ENCODE results near the gene ABHD13. TPM values are rescaled to one million over a fixed set of nuclear protein-coding genes. Genes with fewer than 3 reads are reported as not detected.
"Not testable (repeated sequence)": the region's sequence is repeated elsewhere in the genome, so short reads cannot be mapped to it uniquely, and the experiment has no call there.

Gene ABHD13
- polyA plus RNA-seq, 1 experiment = 2.7 TPM

DNA sequence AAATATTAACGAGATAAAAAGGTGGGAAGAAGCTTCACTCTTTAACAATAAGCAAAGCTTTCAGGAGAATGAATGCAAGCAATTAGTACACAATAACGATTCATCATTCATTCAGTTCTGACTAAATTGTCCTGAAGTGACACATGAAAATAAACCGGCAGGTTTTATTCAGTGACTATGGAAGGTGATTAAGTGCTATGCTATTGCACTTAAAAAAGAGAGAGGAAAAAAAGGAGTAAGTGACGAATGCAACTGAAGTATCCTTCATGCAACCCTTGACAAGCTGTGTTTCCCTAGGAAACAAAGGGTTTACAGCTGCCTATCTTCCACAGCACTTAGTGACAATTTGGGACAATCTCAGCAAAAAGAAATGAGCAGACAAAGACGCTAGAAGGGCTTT lies 4.2 kb upstream of the ABHD13 start:
- H3K36me3 ChIP-seq (ENCODE audit: control insufficient read depth, insufficient read depth, low read length) = no peaks in the 10 kb centered on the region
- ChIA-PET POLR2A (no interaction called here), CTCF (no interaction called here)
- peak overlapping the region; percentile 63 for H3K4me3 ChIP-seq (ENCODE audit: low read depth, low read length)
- TF ChIP-seq, protein P1, sequence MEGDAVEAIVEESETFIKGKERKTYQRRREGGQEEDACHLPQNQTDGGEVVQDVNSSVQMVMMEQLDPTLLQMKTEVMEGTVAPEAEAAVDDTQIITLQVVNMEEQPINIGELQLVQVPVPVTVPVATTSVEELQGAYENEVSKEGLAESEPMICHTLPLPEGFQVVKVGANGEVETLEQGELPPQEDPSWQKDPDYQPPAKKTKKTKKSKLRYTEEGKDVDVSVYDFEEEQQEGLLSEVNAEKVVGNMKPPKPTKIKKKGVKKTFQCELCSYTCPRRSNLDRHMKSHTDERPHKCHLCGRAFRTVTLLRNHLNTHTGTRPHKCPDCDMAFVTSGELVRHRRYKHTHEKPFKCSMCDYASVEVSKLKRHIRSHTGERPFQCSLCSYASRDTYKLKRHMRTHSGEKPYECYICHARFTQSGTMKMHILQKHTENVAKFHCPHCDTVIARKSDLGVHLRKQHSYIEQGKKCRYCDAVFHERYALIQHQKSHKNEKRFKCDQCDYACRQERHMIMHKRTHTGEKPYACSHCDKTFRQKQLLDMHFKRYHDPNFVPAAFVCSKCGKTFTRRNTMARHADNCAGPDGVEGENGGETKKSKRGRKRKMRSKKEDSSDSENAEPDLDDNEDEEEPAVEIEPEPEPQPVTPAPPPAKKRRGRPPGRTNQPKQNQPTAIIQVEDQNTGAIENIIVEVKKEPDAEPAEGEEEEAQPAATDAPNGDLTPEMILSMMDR (IDR thresholded peaks at IDR 0.05; ENCODE audit: insufficient read depth, low read depth, low read length) = no peak
- DNase-seq (ENCODE audit: low read depth) = no peak
- H3K27me3 ChIP-seq (ENCODE audit: control insufficient read depth, insufficient read depth, low read length) = no peaks in the 10 kb centered on the region

GRCh38 chr13:108214441-108215271 lies 3.5 kb upstream of the ABHD13 start:
- Histone ChIP-seq H3K27me3 (ENCODE audit: control insufficient read depth, insufficient read depth, low read length) (no peaks in the 10 kb centered on the region), H3K4me3 (ENCODE audit: low read depth, low read length) (peak overlapping the region; percentile 63), H3K36me3 (ENCODE audit: control insufficient read depth, insufficient read depth, low read length) (no peaks in the 10 kb centered on the region)
- CTCF ChIA-PET = no interaction called here
- no peak for DNase-seq (ENCODE audit: low read depth)
- TF ChIP-seq, protein P1 (IDR thresholded peaks at IDR 0.05; ENCODE audit: insufficient read depth, low read depth, low read length) = no peak
- POLR2A ChIA-PET = no interaction called here

GRCh38 chr13:108215436-108215835 lies 2.8 kb upstream of the ABHD13 start, which contains the start of gene LIG4:
Gene LIG4 (minus strand): TSS chr13:108215536. CDS start chr13:108211268, 4,268 bp downstream.
- CTCF ChIA-PET = interaction anchor here (0.6 kb wide), 1 partner anchor 1242 kb away, joined by 3 read pairs; no protein-coding TSS in a partner anchor
- Histone ChIP-seq H3K36me3 (ENCODE audit: control insufficient read depth, insufficient read depth, low read length) (no peaks in the 10 kb centered on the region), H3K27me3 (ENCODE audit: control insufficient read depth, insufficient read depth, low read length) (no peaks in the 10 kb centered on the region), H3K4me3 (ENCODE audit: low read depth, low read length) (peak within 1 kb of the TSS; percentile 63)
- POLR2A ChIA-PET = no interaction called here
- TF ChIP-seq, protein P1 (IDR thresholded peaks at IDR 0.05; ENCODE audit: insufficient read depth, low read depth, low read length) = no peak
- DNase-seq (ENCODE audit: low read depth) = peak; percentile 54

DNA sequence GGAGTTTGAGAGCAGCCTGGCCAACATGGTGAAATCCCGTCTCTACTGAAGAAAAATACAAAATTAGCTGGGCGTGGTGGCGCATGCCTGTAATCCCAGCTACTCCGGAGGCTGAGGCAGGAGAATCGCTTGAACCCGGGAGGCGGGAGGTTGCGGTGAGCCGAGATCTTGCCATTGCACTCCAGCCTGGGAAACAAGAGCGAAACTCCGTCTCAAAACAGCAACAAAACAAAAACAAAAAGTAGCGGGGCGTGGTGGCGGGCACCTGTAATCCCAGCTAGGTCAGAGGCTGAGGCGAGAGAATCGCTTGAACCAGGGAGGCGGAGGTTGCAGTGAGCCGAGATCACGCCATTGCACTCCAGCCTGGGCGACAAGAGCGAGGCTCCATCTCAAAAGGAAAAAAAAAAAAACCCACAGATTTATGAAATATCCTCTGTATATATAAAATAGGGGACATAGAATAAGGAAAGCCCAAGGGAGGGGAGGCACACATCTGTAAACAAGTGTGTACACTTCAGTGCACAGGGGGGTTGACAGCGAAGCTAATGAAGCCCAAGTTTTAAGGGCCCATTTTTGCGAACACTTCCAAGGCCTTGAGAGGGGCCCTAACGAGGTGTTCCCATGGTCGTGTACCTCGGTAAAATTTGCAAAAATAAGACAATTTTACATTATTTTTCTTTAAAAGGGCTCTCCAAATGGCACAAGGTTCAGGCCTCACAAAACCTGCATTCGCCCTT lies 717 bp upstream of the ABHD13 start:
- POLR2A ChIA-PET; DNase-seq (ENCODE audit: low read depth); H3K36me3 ChIP-seq (ENCODE audit: control insufficient read depth, insufficient read depth, low read length); H3K27me3 ChIP-seq (ENCODE audit: control insufficient read depth, insufficient read depth, low read length): not testable (repeated sequence)
- peak overlapping the region; percentile 85 for H3K4me3 ChIP-seq (ENCODE audit: low read depth, low read length)
- CTCF ChIA-PET = interaction anchor here (0.9 to 1.2 kb wide), 3 partner anchors 9 to 14 kb away, joined by 3 to 4 read pairs (median 3); no protein-coding TSS in a partner anchor

- CTCF ChIA-PET = no interaction called here
- no peak for DNase-seq (ENCODE audit: low read depth)
- TF ChIP-seq, protein P1 (IDR thresholded peaks at IDR 0.05; ENCODE audit: insufficient read depth, low read depth, low read length) = no peak
- POLR2A ChIA-PET = no interaction called here
- no peaks in the 10 kb centered on the region for H3K36me3 ChIP-seq (ENCODE audit: control insufficient read depth, insufficient read depth, low read length)
- no peaks in the 10 kb centered on the region for H3K27me3 ChIP-seq (ENCODE audit: control insufficient read depth, insufficient read depth, low read length)
- no peak overlapping the region for H3K4me3 ChIP-seq (ENCODE audit: low read depth, low read length)
Observed at GRCh38 chr13:108220041-108220440, 1.8 kb downstream of the ABHD13 start.
